GM18526 (cell line): ENCODE measurements around the gene CCDC185.

Experiments
- POLR2A ChIP-seq: IDR thresholded peaks from 3 replicates; pipeline ENCODE4 v1.6.1; 2011; ENCODE audit not compliant: insufficient read length; ENCODE audit errors: extremely low read depth

The CCDC185 gene

DNA sequence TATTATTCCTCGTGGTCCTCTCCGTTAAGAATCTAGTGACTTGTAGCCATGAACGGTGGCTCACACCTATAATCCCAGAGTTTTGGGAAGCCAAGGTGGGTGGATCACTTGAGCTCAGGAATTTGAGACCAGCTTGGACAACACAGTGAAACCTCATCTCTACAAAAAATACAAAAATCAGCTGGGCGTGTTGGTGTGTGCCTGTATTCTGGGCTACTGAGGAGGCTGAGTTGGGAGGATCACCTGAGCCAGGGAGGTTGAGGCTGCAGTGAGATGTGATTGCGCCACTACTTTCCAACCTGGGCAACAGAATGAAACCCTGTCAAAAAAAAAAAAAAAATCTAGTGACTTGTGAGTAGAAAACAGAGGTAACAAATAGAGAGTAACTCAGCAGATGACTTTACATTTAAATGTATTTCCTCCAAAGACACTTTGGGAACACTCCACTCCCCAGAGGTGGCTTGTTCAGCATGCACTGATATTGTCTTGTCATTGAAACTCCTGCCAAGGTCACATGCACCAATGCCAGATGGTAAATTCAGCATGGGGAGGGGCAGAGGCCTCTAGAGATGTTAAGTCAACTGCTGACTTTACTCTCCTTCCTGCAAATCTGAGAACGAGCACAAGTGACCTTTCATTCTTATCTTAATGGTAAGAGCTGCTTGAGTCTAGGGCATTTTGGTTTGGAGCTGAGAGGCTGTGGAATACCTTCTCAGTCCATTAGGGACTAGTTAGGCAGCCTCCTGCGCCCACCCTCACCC lies 24.9 kb downstream of the CCDC185 start:
- TF ChIP-seq POLR2A: no peak

DNA sequence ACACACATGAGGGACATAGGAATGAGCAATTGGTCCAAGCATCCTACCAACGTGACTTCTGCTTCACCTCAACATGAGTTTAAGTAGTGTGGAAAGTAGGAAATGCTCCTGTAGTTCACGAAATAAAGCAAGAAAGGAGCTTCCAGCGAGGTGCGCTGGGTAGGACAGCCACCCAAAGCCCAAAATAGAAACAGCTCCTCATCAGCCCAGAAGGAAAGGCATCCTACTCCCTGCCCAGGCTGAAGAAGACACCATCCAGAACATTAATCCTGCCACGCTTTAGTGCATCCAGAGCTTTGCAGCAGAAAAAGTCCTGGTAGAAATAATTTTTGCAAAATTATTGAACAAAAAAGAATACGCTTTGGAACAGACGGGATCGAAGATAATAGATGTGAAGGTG lies 25.9 kb downstream of the CCDC185 start:
- TF ChIP-seq POLR2A: no peak

DNA sequence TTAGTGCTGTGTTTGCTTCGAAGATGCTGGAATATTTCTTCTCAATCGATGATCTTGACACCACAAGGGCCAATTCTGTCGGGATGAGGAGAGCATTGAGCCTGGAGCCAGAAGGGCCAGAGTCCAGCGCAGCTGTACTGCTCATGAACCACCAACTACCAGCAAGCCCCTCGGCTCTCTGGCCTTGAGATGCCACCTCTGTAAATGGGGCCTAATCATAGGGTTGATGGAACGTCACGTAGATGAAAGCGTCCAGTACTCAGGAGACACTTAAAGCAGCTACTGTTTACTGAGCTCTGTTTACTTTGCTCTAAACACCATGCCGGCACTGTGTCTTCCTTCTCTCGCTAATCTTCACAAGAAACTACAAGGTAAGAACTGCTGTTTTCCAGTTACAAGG lies 26.3 kb downstream of the CCDC185 start:
- no peak for TF ChIP-seq POLR2A

DNA sequence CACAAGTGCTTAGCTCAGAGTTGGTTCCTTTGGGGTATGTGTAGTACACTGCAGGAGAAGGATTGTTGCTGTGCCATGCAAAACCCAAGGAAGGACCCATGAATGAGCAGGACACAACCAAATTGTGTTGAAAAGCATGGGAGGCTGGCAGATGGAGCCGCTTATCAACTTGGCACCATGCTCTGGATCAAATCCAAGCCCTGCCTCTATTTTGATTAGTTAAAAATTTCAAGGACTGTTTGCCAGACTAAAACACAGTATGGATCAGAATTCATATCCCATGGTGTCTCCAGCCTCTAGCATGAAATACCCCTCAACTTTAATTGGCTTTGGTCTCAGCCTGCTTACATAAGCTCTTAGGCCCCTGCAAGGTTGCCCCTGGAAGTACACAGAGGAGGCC lies 27.8 kb downstream of the CCDC185 start:
- TF ChIP-seq POLR2A: no peak

DNA sequence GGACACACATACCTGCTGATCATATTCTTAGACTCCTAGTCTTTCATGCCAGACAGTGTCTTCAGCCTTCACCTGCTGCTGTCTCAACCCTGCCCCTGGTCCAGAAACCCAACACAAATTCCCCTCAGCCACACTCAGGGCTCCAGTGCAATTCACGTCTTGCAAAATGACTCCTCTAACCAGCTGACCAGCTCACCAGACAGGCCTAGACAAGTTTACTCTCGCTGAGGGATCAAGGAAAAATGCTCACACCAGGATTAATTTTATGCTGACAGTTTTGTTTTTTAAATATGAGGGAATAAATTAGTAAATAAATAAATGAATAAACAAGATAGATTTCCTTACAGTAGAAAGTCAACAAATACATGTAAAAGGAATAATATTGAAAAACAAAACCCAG lies 28.5 kb downstream of the CCDC185 start:
- no peak for TF ChIP-seq POLR2A

DNA sequence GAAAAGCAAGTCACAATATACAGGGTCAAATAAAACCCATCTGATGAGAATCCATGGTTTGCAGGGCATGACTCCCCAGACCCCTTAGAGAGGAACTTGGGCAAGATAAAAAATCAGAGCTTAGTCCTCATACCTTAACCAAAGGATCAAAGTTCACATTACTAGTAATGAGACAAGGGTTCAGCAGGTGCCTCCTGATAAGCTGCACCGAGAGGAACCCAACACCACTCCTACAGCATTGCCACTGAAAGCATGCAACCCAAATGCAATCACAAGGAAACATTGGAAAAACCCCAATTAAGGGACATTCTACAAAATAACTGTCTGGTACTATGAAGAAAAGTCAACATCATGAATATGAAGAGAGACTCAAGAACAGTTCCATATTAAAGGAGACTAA lies 29.7 kb downstream of the CCDC185 start:
- no peak for TF ChIP-seq POLR2A

DNA sequence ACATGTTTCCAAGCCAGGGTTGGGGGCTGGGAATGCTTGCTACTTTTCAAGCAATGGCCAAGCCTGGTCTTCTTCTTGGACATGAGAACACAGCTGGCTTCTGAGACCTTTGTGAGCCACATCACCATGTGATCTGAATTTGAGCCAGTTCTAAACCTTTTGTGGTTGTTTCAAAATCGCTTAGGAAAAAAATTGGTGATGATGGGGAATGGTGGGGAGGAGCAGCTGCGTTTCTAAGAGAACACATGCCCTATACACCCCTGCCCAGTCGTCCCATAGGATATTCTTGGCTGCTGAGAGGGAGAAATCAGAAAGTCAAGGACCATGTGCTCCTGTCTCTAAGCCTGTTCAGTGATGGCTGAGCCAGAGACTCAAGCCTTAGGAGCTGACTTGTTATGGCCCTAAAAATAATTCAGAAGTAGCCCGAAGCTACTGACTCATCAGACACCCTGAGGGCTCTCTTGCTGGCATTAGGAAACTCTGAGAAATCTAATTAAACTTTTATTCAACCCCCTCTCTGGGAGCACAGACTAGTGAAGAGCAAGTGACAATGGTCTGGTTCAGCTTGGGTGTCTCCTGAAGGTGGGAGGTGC lies 30.5 kb downstream of the CCDC185 start:
- TF ChIP-seq POLR2A: no peak

DNA sequence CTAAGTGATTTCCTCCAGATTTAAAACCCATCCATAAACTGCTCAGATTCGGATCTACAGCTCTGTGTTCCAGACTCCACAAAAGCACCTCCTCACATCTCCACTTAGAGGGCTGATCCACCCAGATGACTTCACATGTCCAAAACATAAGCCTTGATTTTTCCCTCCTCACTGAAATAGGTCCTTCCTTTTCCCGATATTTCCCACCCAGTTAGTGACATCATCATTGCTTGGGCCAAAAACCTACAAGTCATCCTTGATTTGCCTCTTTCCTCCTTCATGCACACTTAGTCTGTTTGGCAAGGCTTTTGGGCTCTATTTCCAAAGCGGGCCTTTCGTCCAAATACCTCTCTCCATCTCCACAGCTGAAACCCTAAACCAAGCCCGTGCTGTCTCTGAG lies 32.3 kb downstream of the CCDC185 start:
- no peak for TF ChIP-seq POLR2A

DNA sequence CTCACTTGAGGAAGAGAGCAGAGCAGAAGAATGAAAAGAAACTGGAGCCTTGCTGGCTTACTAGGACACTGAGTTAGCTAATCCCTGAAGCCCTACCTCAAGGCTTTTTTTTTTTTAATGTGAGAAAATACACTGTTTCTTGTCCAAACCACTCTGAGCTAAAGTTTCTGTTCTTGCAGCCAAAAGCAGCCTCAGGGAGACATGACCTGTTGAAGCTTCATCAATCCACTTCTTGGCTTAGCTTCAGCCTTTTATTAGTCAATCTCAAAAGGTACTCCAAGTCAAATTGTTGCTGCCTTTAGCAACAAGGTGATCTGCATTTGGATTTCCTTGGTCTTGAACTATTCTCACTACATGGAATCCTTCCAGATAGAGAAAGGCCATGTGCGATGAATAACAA lies 33.7 kb downstream of the CCDC185 start:
- TF ChIP-seq POLR2A: no peak

DNA sequence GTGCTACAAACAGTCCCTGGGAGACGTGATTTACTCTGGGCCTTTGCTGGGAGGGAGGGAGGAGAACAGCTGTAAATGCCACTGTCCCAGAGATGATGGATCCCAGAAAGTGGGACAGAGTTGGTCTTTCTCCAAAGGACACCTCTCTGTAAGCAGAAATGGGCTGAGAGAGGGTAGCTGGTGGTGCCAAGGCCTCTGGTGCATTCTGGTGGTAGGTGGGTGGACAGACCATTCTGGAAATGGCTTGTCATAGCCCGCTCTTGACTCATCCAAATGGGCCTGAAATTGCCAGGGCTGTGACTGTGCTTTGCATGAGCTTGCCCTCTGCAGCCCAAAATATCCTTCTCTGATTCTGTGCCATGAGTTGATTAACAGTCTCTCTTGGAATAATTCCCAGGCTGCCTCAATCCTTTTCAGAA lies 36.1 kb downstream of the CCDC185 start:
- TF ChIP-seq POLR2A: no peak

DNA sequence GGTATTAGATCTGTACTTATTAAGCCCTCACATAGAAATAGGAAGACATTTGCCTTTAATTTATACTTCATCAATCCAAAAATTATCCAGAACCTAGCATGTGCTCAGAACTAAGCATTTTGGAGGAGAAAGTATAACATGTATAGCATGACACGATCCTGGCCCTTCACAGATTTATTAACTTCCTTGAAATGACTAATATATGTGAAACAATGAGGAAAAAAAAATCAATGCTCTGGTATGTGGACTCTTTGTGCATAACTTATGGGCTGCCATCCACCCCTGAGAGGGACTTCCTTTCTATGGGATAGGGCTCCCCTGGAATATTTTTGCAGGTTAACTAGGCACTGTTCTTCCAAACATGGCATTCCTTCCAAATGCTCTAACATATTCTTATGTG lies 36.6 kb downstream of the CCDC185 start:
- no peak for TF ChIP-seq POLR2A

DNA sequence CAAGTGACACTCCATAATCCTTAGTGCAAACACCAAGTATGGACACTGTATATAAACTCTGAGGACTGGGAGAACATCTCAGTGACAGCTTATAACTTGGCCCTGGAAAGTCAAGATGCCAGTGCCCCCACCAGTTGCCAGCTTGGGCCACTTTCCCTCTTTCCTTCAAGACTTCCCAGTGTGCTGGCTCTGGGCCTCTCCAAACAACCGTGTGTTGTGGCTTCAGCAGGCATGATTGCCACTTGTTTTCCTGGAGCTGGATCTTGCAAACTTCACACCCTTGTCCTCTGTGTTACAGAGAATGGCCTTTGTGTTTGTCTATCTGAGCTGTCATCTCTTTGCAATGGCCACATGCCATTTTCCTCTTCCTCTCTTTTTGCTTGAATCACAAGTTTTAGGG lies 37.0 kb downstream of the CCDC185 start:
- no peak for TF ChIP-seq POLR2A

DNA sequence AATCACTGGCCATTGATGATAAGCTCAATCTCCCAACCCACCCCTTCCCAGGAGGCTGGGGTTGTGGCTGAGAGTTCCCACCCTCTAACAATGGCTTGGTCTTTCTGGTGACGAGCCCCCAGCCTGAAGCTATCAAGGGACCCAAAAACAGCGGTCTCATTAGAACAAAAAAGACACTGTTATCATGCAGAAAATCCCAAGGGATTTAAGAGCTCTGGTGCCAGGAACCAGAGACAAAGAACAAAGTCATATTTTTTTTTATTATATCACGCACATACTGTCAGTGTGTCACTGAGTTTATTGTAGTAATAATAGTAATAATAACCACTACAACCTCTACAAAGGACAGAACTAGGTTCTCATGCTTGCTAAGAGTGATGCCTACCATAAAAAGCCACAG lies 43.9 kb downstream of the CCDC185 start:
- no peak for TF ChIP-seq POLR2A

DNA sequence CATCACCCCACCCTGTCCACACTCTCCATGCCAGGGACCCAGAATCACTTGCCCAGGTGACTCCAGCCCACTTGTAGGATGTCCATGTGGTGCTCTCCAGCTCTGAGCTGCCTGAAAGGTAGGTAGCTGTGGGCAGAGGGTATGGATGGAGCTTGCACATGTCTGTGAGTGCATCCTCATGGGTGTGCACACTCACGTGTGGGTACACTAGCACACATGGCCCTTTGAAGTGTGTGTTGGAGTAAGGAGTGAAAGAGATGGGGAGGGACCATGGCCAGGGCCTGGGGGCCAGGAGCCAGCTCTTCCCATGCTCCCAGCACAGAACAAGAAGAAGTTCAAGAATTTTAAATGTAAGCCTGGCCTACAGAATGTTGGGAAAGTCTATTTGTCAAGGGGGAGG lies 50.2 kb downstream of the CCDC185 start:
- no peak for TF ChIP-seq POLR2A

DNA sequence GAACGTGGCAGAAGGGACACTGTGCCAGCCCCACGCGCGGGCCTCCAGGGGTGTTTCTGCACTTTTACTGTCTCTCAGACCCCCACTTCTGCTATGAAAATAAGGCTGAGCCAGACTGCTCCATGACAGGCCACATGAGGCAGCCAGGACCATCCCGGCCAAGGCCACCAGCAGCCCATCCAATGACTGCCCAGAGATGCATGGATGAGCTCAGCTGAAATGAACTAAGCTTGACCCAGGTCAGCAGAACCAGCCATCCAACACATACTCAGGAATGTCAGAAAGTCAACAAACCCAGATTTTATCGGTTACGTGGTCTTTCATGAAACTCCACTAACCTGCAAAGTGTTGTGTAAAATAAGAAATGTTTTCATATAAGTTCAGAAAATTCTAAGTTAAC lies 51.2 kb downstream of the CCDC185 start:
- no peak for TF ChIP-seq POLR2A
